Activated CD8-positive, alpha-beta memory T cell treated with anti-CD3 and anti-CD28 coated beads for 4 hours (primary cell): ENCODE data around the gene WRAP53.

Experiments
- DNase-seq, 2 donors: peaks; one replicate each; pipeline ENCODE4 v3.0.0-alpha.2; 2020; ENCODE audit warnings: low read depth in 2 of 2

Gene WRAP53

GRCh38 chr17:7684851-7685532 is 3.3 kb upstream of the WRAP53 start:
- no peak for DNase-seq

- DNase-seq, result peak; percentile 69 to 78
Observed at GRCh38 chr17:7685533-7686221, 2.6 kb upstream of the WRAP53 start.

- DNase-seq, result peak; percentile 52 to 54
Observed at GRCh38 chr17:7686222-7687071, 1.8 kb upstream of the WRAP53 start.

GRCh38 chr17:7687072-7687907 is 987 bp upstream of the WRAP53 start, which contains the start of gene TP53:
TSS of gene TP53 (minus strand) at chr17:7687490. CDS start at chr17:7676594, 10,896 bp downstream.
- peak; percentile 75 to 84 for DNase-seq

GRCh38 chr17:7688808-7689316 is 585 bp downstream of the WRAP53 start:
- no peak for DNase-seq

GRCh38 chr17:7695586-7695985 is 7.3 kb downstream of the WRAP53 start:
- no peak for DNase-seq

- no peak for DNase-seq
Observed at GRCh38 chr17:7697828-7698588, 9.7 kb downstream of the WRAP53 start.

- no peak for DNase-seq
Observed at GRCh38 chr17:7700510-7700909, 12.2 kb downstream of the WRAP53 start.

GRCh38 chr17:7701681-7702080 is 13.4 kb downstream of the WRAP53 start:
- DNase-seq, result no peak

GRCh38 chr17:7702776-7703175 is 14.5 kb downstream of the WRAP53 start:
- no peak for DNase-seq

- no peak for DNase-seq
Observed at GRCh38 chr17:7703584-7704479, 15.6 kb downstream of the WRAP53 start.

- no peak for DNase-seq
Observed at GRCh38 chr17:7704601-7705268, 16.5 kb downstream of the WRAP53 start, which contains the start of gene EFNB3. TSS of gene EFNB3 (plus strand) at chr17:7705202. CDS start at chr17:7705599, 397 bp downstream.

GRCh38 chr17:7705269-7706255 is 17.3 kb downstream of the WRAP53 start:
- no peak for DNase-seq

GRCh38 chr17:7706631-7707354 is 18.5 kb downstream of the WRAP53 start:
- no peak for DNase-seq

- no peak for DNase-seq
Observed at GRCh38 chr17:7707446-7707845, 19.2 kb downstream of the WRAP53 start.

- no peak for DNase-seq
Observed at GRCh38 chr17:7707858-7708750, 19.8 kb downstream of the WRAP53 start.
